ENCODE measurements around the gene CRLF3. TPM values are rescaled to one million over a fixed set of nuclear protein-coding genes. Genes with fewer than 3 reads are reported as not detected.
"Not testable (repeated sequence)": the region's sequence is repeated elsewhere in the genome, so short reads cannot be mapped to it uniquely, and the experiment has no call there.

CRLF3 gene
- total RNA-seq, 1 experiment from 2014 or later, result 28.6 TPM

DNA sequence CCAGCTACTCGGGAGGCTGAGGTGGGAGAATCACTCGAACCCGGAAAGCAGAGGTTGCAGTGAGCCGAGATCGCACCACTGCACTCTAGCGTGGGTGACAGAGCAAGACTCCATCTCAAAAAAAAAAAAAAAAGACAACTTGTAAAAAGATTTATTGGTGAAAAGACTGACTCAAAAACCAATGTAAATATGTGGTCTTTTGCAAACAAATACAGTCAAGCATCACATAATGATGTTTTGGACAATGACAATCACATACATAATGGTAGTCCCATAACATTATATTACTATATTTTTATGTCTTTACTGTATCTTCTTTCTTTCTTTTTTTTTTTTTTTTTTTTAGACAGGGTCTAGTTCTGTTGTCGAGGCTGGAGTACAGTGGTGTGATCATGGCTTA lies 8.3 kb downstream of the CRLF3 start:
- H3K4me3 ChIP-seq (ENCODE audit: low read depth in 2 of 2, low read length in 2 of 2), result no peak overlapping the region
- H3K4me1 ChIP-seq (ENCODE audit: control insufficient read depth, insufficient read depth, low read length), result 0 out of 2 replicates have a peak, but pooled peaks cover 4% of the 10 kb centered on the region
- TF ChIP-seq SIN3A (IDR thresholded peaks at IDR 0.05; ENCODE audit: borderline replicate concordance, insufficient read depth, low read depth, low read length), result no peak
- no peak for TF ChIP-seq TCF7L2 (IDR thresholded peaks at IDR 0.05; ENCODE audit: low read depth, low read length)
- TF ChIP-seq CTCF (IDR thresholded peaks at IDR 0.05), result no peak
- no peak for TF ChIP-seq POLR2AphosphoS5 (IDR thresholded peaks at IDR 0.05; ENCODE audit: low read depth, low read length)
- TF ChIP-seq, protein P1, sequence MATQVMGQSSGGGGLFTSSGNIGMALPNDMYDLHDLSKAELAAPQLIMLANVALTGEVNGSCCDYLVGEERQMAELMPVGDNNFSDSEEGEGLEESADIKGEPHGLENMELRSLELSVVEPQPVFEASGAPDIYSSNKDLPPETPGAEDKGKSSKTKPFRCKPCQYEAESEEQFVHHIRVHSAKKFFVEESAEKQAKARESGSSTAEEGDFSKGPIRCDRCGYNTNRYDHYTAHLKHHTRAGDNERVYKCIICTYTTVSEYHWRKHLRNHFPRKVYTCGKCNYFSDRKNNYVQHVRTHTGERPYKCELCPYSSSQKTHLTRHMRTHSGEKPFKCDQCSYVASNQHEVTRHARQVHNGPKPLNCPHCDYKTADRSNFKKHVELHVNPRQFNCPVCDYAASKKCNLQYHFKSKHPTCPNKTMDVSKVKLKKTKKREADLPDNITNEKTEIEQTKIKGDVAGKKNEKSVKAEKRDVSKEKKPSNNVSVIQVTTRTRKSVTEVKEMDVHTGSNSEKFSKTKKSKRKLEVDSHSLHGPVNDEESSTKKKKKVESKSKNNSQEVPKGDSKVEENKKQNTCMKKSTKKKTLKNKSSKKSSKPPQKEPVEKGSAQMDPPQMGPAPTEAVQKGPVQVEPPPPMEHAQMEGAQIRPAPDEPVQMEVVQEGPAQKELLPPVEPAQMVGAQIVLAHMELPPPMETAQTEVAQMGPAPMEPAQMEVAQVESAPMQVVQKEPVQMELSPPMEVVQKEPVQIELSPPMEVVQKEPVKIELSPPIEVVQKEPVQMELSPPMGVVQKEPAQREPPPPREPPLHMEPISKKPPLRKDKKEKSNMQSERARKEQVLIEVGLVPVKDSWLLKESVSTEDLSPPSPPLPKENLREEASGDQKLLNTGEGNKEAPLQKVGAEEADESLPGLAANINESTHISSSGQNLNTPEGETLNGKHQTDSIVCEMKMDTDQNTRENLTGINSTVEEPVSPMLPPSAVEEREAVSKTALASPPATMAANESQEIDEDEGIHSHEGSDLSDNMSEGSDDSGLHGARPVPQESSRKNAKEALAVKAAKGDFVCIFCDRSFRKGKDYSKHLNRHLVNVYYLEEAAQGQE (IDR thresholded peaks at IDR 0.05; ENCODE audit: insufficient read depth in 1 of 2, low read depth in 2 of 2, low read length in 1 of 2), result no peak
- CTCF ChIA-PET, result no interaction called here
- H3K9me3 ChIP-seq (ENCODE audit: control insufficient read depth, insufficient read depth, low read depth, low read length), result no peaks in the 10 kb centered on the region
- H3K27ac ChIP-seq (ENCODE audit: low read length), result no peak overlapping the region
- no peaks in the 10 kb centered on the region for H3K27me3 ChIP-seq (ENCODE audit: control insufficient read depth, insufficient read depth, low read length)
- DNase-seq (ENCODE audit: low read depth, low spot score), result no peak
- ATAC-seq, result no peak
- POLR2A ChIA-PET, result no interaction called here
- no TSS peak for BruUV-seq (replicated peaks)
- no peaks in the 10 kb centered on the region for H3K36me3 ChIP-seq (ENCODE audit: control insufficient read depth, insufficient read depth, low read length)
- intact Hi-C loops (cut with micrococcal nuclease; ENCODE audit: unreplicated experiment) (no loop called here), in situ Hi-C loops (cut with HindIII; ENCODE audit: low pct_unique_long_range_greater_than_20kb, low sequenced_read_pairs) (no loop called here)

DNA sequence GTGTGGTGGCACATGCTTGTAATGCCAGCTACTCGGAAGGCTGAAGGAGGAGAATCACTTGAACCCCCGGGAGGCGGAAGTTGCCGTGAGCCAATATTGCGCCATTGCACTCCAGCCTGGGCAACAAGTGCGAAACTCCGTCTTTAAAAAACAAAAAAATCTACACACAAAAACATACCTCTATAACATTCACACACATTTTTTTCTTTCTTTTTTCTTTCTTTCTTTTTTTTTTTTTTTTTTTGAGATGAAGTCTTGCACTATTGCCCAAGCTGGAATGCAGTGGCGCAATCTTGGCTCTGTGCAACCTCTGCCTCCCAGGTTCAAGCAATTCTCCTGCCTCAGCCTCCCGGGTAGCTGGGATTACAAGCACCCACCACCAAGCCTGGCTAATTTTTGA lies 9.6 kb downstream of the CRLF3 start:
- DNase-seq (ENCODE audit: low read depth, low spot score); ATAC-seq; H3K4me1 ChIP-seq (ENCODE audit: control insufficient read depth, insufficient read depth, low read length); BruUV-seq (replicated peaks); in situ Hi-C loops (cut with HindIII; ENCODE audit: low pct_unique_long_range_greater_than_20kb, low sequenced_read_pairs); H3K9me3 ChIP-seq (ENCODE audit: control insufficient read depth, insufficient read depth, low read depth, low read length); H3K36me3 ChIP-seq (ENCODE audit: control insufficient read depth, insufficient read depth, low read length); POLR2A ChIA-PET; H3K4me3 ChIP-seq (ENCODE audit: low read depth in 2 of 2, low read length in 2 of 2); H3K27me3 ChIP-seq (ENCODE audit: control insufficient read depth, insufficient read depth, low read length); intact Hi-C loops (cut with micrococcal nuclease; ENCODE audit: unreplicated experiment); H3K27ac ChIP-seq (ENCODE audit: low read length): not testable (repeated sequence)
- CTCF ChIA-PET, result interaction anchor here (0.7 kb wide), 2 partner anchors 9 to 391 kb away, joined by 3 to 5 read pairs; no protein-coding TSS in a partner anchor

DNA sequence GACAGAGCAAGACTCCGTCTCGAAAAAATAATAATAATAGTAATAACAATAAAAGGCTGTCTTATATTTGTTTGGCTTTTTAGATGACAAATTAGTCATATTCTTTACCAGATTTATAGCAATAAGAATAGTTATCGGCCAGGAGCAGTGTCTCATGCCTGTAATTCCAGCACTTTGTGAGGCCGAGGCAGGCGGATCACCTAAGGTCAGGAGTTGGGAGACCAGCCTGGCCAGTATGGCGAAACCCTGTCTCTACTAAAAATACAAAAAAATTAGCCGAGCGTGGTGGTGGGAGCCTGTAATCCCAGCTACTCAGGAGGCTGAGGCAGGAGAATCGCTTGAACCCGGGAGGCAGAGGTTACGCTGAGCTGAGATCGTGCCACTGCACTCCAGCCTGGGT lies 10.3 kb downstream of the CRLF3 start:
- intact Hi-C loops (cut with micrococcal nuclease; ENCODE audit: unreplicated experiment); BruUV-seq (replicated peaks); H3K36me3 ChIP-seq (ENCODE audit: control insufficient read depth, insufficient read depth, low read length); H3K4me3 ChIP-seq (ENCODE audit: low read depth in 2 of 2, low read length in 2 of 2); DNase-seq (ENCODE audit: low read depth, low spot score); H3K9me3 ChIP-seq (ENCODE audit: control insufficient read depth, insufficient read depth, low read depth, low read length); H3K27me3 ChIP-seq (ENCODE audit: control insufficient read depth, insufficient read depth, low read length); H3K27ac ChIP-seq (ENCODE audit: low read length); POLR2A ChIA-PET; ATAC-seq; in situ Hi-C loops (cut with HindIII; ENCODE audit: low pct_unique_long_range_greater_than_20kb, low sequenced_read_pairs); H3K4me1 ChIP-seq (ENCODE audit: control insufficient read depth, insufficient read depth, low read length): not testable (repeated sequence)
- CTCF ChIA-PET, result interaction anchor here (0.7 kb wide), 1 partner anchor 10 kb away, joined by 3 read pairs; no protein-coding TSS in a partner anchor

Data from Panc1 (cell line).